ENCODE data around the gene CYP2A7.
"Not testable (repeated sequence)": the region's sequence is repeated elsewhere in the genome, so short reads cannot be mapped to it uniquely, and the experiment has no call there.

Gene CYP2A7

GRCh38 chr19:40920300-40921004 lies 38.4 kb upstream of the CYP2A7 start:
- no peaks in the 10 kb centered on the region for H3K27me3 ChIP-seq
- H3K9me3 ChIP-seq, result peaks cover 37% of the 10 kb centered on the region
- no peaks in the 10 kb centered on the region for H3K36me3 ChIP-seq
- no peak for TF ChIP-seq Cebpa-rat (IDR thresholded peaks at IDR 0.05)
- H3K27ac ChIP-seq, result no peak overlapping the region
- no peaks in the 10 kb centered on the region for H3K4me1 ChIP-seq
- no peak overlapping the region for H3K4me3 ChIP-seq
- no peaks in the 10 kb centered on the region for H4K20me1 ChIP-seq
- no peak overlapping the region for H3K9ac ChIP-seq
- H3K4me2 ChIP-seq, result no peak overlapping the region

- H3K9me3 ChIP-seq, result peaks cover 37% of the 10 kb centered on the region
- H3K9ac ChIP-seq, result not testable (repeated sequence)
Measured at GRCh38 chr19:40919530-40920299, 37.7 kb upstream of the CYP2A7 start.

DNA sequence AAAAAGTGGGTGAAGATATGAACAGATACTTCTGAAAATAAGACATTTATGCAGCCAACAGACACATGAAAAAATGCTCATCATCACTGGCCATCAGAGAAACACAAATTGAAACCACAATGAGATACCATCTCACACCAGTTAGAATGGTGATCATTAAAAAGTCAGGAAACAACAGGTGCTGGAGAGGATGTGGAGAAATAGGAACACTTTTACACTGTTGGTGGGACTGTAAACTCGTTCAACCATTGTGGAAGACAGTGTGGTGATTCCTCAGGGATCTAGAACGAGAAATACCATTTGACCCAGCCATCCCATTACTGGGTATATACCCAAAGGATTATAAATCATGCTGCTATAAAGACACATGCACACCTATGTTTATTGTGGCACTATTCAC lies 36.3 kb upstream of the CYP2A7 start:
- not testable (repeated sequence) for H3K4me1 ChIP-seq, H3K27me3 ChIP-seq, H3K4me2 ChIP-seq, H3K27ac ChIP-seq, H3K9ac ChIP-seq, H3K4me3 ChIP-seq, H3K36me3 ChIP-seq, H4K20me1 ChIP-seq
- H3K9me3 ChIP-seq, result peaks cover 37% of the 10 kb centered on the region

More at GRCh38 chr19:40919530-40920299, 37.7 kb upstream of the CYP2A7 start:
- H3K4me2 ChIP-seq, H4K20me1 ChIP-seq, H3K27ac ChIP-seq, H3K27me3 ChIP-seq, H3K4me3 ChIP-seq, H3K4me1 ChIP-seq, H3K36me3 ChIP-seq: not testable (repeated sequence)

GRCh38 chr19:40908976-40909375 lies 26.9 kb upstream of the CYP2A7 start:
- no peaks in the 10 kb centered on the region for H4K20me1 ChIP-seq
- no peak overlapping the region for H3K27ac ChIP-seq
- H3K9me3 ChIP-seq, result peaks cover 9% of the 10 kb centered on the region; the same call in 1 of the 2 replicates
- peaks cover 13% of the 10 kb centered on the region for H3K4me1 ChIP-seq
- no peak overlapping the region for H3K9ac ChIP-seq
- H3K4me3 ChIP-seq, result no peak overlapping the region
- no peaks in the 10 kb centered on the region for H3K27me3 ChIP-seq
- H3K36me3 ChIP-seq, result no peaks in the 10 kb centered on the region
- H3K4me2 ChIP-seq, result no peak overlapping the region
- TF ChIP-seq Cebpa-rat (IDR thresholded peaks at IDR 0.05), result no peak

- Histone ChIP-seq H3K4me3 (no peak overlapping the region), H3K9ac (no peak overlapping the region), H3K4me2 (no peak overlapping the region), H3K27me3 (no peaks in the 10 kb centered on the region), H3K36me3 (no peaks in the 10 kb centered on the region), H4K20me1 (no peaks in the 10 kb centered on the region), H3K4me1 (peaks cover 5% of the 10 kb centered on the region), H3K9me3 (peaks cover 9% of the 10 kb centered on the region; the same call in 1 of the 2 replicates), H3K27ac (no peak overlapping the region)
- no peak for TF ChIP-seq Cebpa-rat (IDR thresholded peaks at IDR 0.05)
Measured at GRCh38 chr19:40907968-40908735, 26.1 kb upstream of the CYP2A7 start.

GRCh38 chr19:40906512-40906911 lies 24.5 kb upstream of the CYP2A7 start:
- no peaks in the 10 kb centered on the region for H4K20me1 ChIP-seq
- no peak overlapping the region for H3K9ac ChIP-seq
- no peak overlapping the region for H3K27ac ChIP-seq
- H3K4me3 ChIP-seq, result no peak overlapping the region
- no peak overlapping the region for H3K4me2 ChIP-seq
- H3K36me3 ChIP-seq, result no peaks in the 10 kb centered on the region
- TF ChIP-seq Cebpa-rat (IDR thresholded peaks at IDR 0.05), result no peak
- H3K9me3 ChIP-seq, result no peaks in the 10 kb centered on the region
- no peaks in the 10 kb centered on the region for H3K27me3 ChIP-seq
- no peaks in the 10 kb centered on the region for H3K4me1 ChIP-seq

DNA sequence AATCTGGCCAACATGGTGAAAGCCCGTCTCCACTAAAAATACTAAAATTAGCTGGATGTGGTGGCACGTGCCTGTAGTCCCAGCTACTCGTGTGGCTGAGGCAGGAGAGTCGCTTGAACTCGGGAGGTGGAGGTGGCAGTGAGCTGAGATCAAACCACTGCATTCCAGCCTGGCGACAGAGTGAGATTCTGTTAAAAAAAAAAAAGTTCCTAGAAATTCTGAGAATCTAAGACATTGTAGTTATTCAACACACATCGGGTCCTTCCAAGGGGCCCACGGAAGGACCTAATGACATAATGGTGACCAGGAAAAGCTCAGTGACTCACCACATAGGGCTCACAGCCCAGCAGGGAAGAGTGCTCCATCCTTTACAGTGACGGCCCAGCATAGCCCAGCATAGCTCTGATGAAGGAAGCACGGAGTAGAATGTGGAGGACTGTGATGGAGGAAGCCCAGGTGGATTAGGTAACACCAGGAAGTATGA lies 22.7 kb upstream of the CYP2A7 start:
- H3K4me3 ChIP-seq, H3K4me2 ChIP-seq, H4K20me1 ChIP-seq, H3K36me3 ChIP-seq, H3K9me3 ChIP-seq, H3K27ac ChIP-seq, H3K27me3 ChIP-seq, H3K4me1 ChIP-seq, H3K9ac ChIP-seq: not testable (repeated sequence)

- H3K9ac ChIP-seq, H3K27me3 ChIP-seq, H3K27ac ChIP-seq, H3K36me3 ChIP-seq, H4K20me1 ChIP-seq, H3K4me1 ChIP-seq, H3K4me2 ChIP-seq, H3K4me3 ChIP-seq, H3K9me3 ChIP-seq: not testable (repeated sequence)
Measured at GRCh38 chr19:40901975-40902750, 20.1 kb upstream of the CYP2A7 start.

DNA sequence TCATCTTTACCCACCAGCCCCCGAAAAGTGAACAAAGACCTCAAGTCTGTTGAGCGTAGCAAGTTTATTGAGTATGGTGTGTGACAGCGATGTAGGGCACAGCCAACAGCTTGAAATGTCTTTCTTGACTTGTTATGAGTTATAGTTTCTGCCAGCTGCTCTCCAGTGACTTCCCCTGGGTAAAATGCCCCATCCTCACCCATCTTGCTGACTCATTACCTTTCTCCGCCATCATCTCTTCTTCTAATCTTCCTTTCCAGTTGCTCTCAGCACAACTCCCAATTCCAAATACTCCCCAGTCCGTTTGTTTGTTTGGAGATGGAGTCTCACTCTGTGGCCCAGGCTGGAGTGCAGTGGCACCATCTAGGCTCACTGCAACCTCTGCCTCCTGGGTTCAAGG lies 18.5 kb upstream of the CYP2A7 start:
- not testable (repeated sequence) for H3K27me3 ChIP-seq, H3K36me3 ChIP-seq, H4K20me1 ChIP-seq, H3K4me3 ChIP-seq, H3K27ac ChIP-seq, H3K9ac ChIP-seq, H3K4me2 ChIP-seq, H3K4me1 ChIP-seq, H3K9me3 ChIP-seq

GRCh38 chr19:40899964-40900363 lies 17.9 kb upstream of the CYP2A7 start:
- not testable (repeated sequence) for H3K4me1 ChIP-seq, H4K20me1 ChIP-seq, H3K9me3 ChIP-seq, H3K27ac ChIP-seq, H3K4me2 ChIP-seq, H3K9ac ChIP-seq, H3K27me3 ChIP-seq, H3K36me3 ChIP-seq, H3K4me3 ChIP-seq

GRCh38 chr19:40896843-40897789 lies 15.1 kb upstream of the CYP2A7 start:
- H3K9ac ChIP-seq, H3K9me3 ChIP-seq, H3K36me3 ChIP-seq, H3K4me3 ChIP-seq, H4K20me1 ChIP-seq, H3K27me3 ChIP-seq, H3K4me1 ChIP-seq, H3K4me2 ChIP-seq, H3K27ac ChIP-seq: not testable (repeated sequence)

All from BLaER1 (cell line).